DOHH2 (cell line): ENCODE data around the gene FALEC.
"Not testable (repeated sequence)": the region's sequence is repeated elsewhere in the genome, so short reads cannot be mapped to it uniquely, and the experiment has no call there.

ENCODE experiments used
- EZH2phosphoT487 ChIP-seq: fragments of 200-600 bp; sonication (generic); IDR thresholded peaks from 2 replicates; pipeline ENCODE4 v1.6.1; 2017; ENCODE audit warnings: borderline replicate concordance, mild to moderate bottlenecking, antibody characterized with exemption, low read length, moderate library complexity, mixed read lengths
- TF ChIP-seq, protein P1 (sequence below): fragments of 200-600 bp; sonication (generic); IDR thresholded peaks from one replicate; pipeline ENCODE4 v1.5.1; 2014; ENCODE audit warnings: antibody characterized with exemption, mild to moderate bottlenecking, low read depth, low read length; ENCODE audit not compliant: poor library complexity, severe bottlenecking

DNA sequence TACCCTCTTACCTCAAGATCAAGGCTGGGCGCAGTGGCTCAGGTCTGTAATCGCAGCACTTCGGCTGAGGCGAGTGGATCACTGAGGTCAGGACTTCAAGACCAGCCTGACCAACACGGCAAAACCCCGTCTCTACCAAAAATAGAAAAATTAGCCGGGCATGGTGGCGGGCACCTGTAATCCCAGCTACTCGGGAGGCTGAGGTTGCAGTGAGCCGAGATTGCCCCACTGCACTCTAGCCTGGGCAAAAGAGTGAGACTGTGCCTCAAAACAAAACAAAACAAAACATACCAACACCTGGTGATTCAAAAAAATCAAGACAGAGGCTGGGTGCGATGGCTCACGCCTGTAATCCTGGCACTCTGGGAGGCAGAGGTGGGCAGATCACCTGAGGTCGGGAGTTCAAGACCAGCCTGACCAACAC is 58.1 kb downstream of the FALEC start:
- TF ChIP-seq, protein P1, sequence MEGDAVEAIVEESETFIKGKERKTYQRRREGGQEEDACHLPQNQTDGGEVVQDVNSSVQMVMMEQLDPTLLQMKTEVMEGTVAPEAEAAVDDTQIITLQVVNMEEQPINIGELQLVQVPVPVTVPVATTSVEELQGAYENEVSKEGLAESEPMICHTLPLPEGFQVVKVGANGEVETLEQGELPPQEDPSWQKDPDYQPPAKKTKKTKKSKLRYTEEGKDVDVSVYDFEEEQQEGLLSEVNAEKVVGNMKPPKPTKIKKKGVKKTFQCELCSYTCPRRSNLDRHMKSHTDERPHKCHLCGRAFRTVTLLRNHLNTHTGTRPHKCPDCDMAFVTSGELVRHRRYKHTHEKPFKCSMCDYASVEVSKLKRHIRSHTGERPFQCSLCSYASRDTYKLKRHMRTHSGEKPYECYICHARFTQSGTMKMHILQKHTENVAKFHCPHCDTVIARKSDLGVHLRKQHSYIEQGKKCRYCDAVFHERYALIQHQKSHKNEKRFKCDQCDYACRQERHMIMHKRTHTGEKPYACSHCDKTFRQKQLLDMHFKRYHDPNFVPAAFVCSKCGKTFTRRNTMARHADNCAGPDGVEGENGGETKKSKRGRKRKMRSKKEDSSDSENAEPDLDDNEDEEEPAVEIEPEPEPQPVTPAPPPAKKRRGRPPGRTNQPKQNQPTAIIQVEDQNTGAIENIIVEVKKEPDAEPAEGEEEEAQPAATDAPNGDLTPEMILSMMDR, result not testable (repeated sequence)
- not testable (repeated sequence) for TF ChIP-seq EZH2phosphoT487
